Natural killer cell treated with Interleukin-12 subunit alpha and Interleukin-12 subunit beta and Interleukin-15 and Interleukin-18, amount 100 ng/mL, for 72 hours (primary cell): ENCODE data around the gene PRIMA1. TPM values are rescaled to one million over a fixed set of nuclear protein-coding genes. Genes with fewer than 3 reads are reported as not detected.

Experiments
- ATAC-seq, 2 donors: fragments of 150-1000 bp; cut with Tn5 transposase in 1 of 2; sonication (Bioruptor Pico), chemical (Tn5 transposase) in 1 of 2; 2 replicates each; pipeline ENCODE4 v1.10.0; 2021
- DNase-seq: peaks from one replicate; pipeline ENCODE4 v3.0.0; 2022; ENCODE audit warnings: low spot score
- H3K27ac Mint-ChIP-seq, 2 donors: 1 replicate in 1 of 2; 2 replicates in 1 of 2; pipeline ENCODE4 v1.8.0; 2022; ENCODE audit warnings: mixed read lengths in 2 of 2, mild to moderate bottlenecking in 1 of 2, moderate library complexity in 1 of 2
- H3K27me3 Mint-ChIP-seq, 2 donors: 1 replicate in 1 of 2; 2 replicates in 1 of 2; pipeline ENCODE4 v1.8.0; 2022; ENCODE audit warnings: mixed read lengths in 2 of 2
- H3K36me3 Mint-ChIP-seq: one replicate; pipeline ENCODE4 v1.8.0; 2022; ENCODE audit warnings: mixed read lengths
- H3K4me1 Mint-ChIP-seq, 2 donors: 1 replicate in 1 of 2; 2 replicates in 1 of 2; pipeline ENCODE4 v1.8.0; 2022; ENCODE audit warnings: low read depth in 2 of 2, mixed read lengths in 2 of 2, mild to moderate bottlenecking in 1 of 2
- H3K4me3 Mint-ChIP-seq: one replicate; pipeline ENCODE4 v1.8.0; 2022; ENCODE audit warnings: mixed read lengths
- H3K9me3 Mint-ChIP-seq: 2 replicates; pipeline ENCODE4 v1.8.0; 2022; ENCODE audit warnings: mixed read lengths
- total RNA-seq, 2 donors: library from RNA; stranded (reverse); gene quantifications; one replicate each; pipeline ENCODE4 v1.2.3, GENCODE V29; 2022

Gene PRIMA1
- total RNA-seq, 2 donors from 2014 or later: not detected

DNA sequence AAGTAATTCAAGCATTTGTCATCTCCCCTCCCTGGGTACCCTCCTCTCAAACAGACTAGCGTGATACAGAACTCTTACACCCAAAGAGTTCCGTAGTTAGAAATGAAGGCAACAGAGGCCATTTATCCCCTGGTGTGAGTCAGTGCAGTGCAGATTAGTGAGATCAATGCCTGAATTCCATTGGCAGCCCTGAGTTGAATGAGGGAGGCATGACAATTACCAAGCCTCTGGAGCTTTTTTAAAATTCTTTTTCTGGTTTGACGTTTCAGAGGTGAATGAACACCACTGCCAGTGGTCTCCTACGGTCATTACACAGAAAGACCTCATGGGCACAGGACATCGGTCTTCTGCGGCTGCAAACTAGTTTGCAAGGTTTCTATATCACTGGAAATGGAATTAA lies 94.4 kb downstream of the PRIMA1 start:
- H3K4me1 Mint-ChIP-seq: no peaks in the 10 kb centered on the region
- no peak overlapping the region for H3K27ac Mint-ChIP-seq
- DNase-seq: no peak
- H3K27me3 Mint-ChIP-seq: peaks cover 16 to 28% of the 10 kb centered on the region in 2 donors
- ATAC-seq: no peak
- H3K36me3 Mint-ChIP-seq: peaks cover under 1% of the 10 kb centered on the region
- H3K4me3 Mint-ChIP-seq: no peak overlapping the region
- peaks cover 3% of the 10 kb centered on the region for H3K9me3 Mint-ChIP-seq

DNA sequence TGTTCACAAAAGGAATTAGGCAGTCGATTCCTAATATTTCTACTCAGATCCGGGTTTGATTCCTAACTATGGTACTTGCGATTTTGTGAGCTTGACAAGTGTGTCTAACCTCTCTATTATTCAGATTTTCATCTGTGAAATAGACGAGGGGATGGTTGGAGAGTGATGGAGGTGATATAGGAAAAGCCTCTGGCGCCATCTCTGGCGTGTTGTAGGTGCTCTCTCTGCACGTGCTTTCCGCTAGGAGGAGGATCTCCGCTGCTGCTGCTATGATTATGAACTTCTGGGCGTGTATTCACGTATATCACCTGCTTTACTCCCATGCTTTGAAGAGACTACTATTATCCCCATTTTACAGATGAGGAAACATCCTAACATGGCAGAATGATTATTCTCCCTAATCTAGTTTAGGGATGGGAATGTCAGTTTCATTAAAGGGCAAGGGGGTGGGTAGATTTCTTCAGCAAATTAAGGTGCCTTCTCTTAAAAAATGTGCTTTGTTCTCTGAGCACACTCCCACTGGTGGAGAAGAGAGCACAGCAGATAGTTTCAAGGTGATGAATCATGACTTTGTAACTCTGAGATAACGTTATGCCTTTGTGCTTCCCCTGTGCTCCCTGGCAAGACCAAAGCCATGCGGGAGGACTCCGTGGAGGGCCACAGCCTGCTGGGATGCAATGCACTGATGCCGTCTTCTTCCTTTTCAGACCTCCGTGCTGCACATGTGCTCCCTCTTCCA lies 97.1 kb downstream of the PRIMA1 start:
- no peak overlapping the region for H3K4me3 Mint-ChIP-seq
- no peak overlapping the region for H3K27ac Mint-ChIP-seq

DNA sequence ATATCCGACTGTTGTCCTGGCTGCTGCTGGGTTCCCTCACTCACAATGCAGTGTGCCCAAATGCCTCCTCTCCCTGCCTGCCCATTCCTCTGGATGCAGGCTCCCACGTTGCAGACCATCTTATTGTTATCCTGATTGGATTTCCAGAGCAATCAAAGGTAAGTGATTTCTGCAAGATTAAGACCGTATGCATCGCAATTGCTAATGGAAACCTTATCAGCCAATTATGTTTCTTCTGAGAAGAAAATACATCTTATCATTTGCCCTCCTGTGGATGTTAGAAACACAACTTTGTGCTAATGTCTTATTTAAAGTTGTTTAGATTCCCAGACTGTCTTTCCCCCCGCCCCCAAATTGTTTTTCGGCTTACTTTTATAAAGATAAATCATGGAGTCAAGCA lies 98.1 kb downstream of the PRIMA1 start:
- H3K27ac Mint-ChIP-seq: no peak overlapping the region
- no peaks in the 10 kb centered on the region for H3K9me3 Mint-ChIP-seq
- no peaks in the 10 kb centered on the region for H3K4me1 Mint-ChIP-seq
- DNase-seq (no peak), ATAC-seq (no peak)
- H3K27me3 Mint-ChIP-seq: peaks cover 33 to 45% of the 10 kb centered on the region in 2 donors
- H3K36me3 Mint-ChIP-seq: no peaks in the 10 kb centered on the region
- no peak overlapping the region for H3K4me3 Mint-ChIP-seq

More for the DNA sequence above, 97.1 kb downstream of the PRIMA1 start:
- peaks cover 31 to 50% of the 10 kb centered on the region in 2 donors for H3K27me3 Mint-ChIP-seq
- H3K36me3 Mint-ChIP-seq: no peaks in the 10 kb centered on the region
- H3K9me3 Mint-ChIP-seq: no peaks in the 10 kb centered on the region
- ATAC-seq: no peak
- no peaks in the 10 kb centered on the region for H3K4me1 Mint-ChIP-seq
- no peak for DNase-seq

DNA sequence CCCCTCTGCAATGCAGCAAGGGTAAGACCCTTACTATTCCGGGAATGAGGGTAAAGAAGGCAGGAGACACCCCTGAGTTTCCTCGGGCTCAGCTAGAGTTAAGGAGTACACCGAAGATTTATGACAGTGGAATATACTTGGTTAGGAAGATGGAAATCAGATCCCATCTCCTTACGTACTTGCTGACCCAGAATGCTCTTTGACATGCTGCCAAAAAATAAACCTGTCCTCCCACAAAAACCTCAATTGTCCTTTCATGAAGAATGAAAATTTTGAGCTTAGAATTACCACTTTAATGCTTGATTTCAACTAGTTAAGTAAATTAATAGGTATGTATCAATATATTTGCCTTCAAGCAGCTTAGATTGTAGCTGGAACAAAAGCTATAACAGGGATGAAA lies 99.5 kb downstream of the PRIMA1 start:
- no peaks in the 10 kb centered on the region for H3K4me1 Mint-ChIP-seq
- H3K27me3 Mint-ChIP-seq: peaks cover 34 to 41% of the 10 kb centered on the region in 2 donors
- H3K27ac Mint-ChIP-seq: no peak overlapping the region
- no peak for DNase-seq
- H3K36me3 Mint-ChIP-seq: no peaks in the 10 kb centered on the region
- ATAC-seq: no peak
- H3K4me3 Mint-ChIP-seq: no peak overlapping the region
- H3K9me3 Mint-ChIP-seq: no peaks in the 10 kb centered on the region

DNA sequence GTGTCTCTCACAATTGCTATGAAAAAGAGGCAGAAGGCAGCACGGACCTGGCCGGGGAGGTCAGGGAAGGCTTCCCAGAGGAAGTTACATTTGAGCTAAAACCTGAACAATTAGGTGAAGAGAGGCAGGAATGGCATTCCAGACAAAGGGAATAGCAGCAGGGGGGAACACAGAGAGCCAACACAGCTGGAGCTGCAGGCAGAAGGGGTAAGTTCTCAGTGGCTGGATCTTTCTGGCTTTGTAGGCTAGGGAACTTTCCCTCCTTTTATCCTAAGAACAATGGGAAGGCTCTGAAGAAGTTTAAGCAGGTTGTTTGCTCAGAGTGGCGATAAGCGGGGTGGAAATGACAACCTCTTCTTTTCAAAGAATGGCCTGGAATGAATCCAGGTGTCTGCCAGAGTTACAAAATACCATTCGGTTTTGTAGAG lies 100.0 kb downstream of the PRIMA1 start:
- DNase-seq: no peak
- Mint-ChIP-seq H3K4me3 (no peak overlapping the region), H3K27ac (no peak overlapping the region), H3K27me3 (peaks cover 34 to 41% of the 10 kb centered on the region in 2 donors), H3K9me3 (no peaks in the 10 kb centered on the region), H3K4me1 (no peaks in the 10 kb centered on the region), H3K36me3 (no peaks in the 10 kb centered on the region)
- ATAC-seq: no peak

DNA sequence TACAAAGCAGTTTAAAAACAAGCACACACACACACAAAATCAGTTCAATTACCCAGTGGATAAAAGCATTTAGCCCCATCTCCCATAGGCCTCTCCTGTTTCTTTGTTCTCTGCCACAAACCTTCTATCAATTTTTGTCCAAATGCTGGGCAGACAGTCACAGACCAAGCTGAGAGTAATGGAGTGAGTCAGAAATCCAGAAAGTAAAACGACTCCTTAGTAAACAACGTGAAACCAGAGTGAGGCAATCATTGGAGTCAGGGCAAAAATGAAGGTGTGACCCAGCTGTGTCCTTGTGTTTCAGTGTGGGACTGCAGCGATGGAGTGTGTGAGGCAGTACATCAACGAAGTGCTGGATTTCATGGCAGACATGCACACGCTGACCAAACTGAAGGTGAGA lies 102.0 kb downstream of the PRIMA1 start:
- peaks cover 36 to 41% of the 10 kb centered on the region in 2 donors for H3K27me3 Mint-ChIP-seq
- H3K36me3 Mint-ChIP-seq: no peaks in the 10 kb centered on the region
- no peaks in the 10 kb centered on the region for H3K4me1 Mint-ChIP-seq
- ATAC-seq (no peak), DNase-seq (no peak)
- H3K4me3 Mint-ChIP-seq: no peak overlapping the region
- no peak overlapping the region for H3K27ac Mint-ChIP-seq
- H3K9me3 Mint-ChIP-seq: no peaks in the 10 kb centered on the region

DNA sequence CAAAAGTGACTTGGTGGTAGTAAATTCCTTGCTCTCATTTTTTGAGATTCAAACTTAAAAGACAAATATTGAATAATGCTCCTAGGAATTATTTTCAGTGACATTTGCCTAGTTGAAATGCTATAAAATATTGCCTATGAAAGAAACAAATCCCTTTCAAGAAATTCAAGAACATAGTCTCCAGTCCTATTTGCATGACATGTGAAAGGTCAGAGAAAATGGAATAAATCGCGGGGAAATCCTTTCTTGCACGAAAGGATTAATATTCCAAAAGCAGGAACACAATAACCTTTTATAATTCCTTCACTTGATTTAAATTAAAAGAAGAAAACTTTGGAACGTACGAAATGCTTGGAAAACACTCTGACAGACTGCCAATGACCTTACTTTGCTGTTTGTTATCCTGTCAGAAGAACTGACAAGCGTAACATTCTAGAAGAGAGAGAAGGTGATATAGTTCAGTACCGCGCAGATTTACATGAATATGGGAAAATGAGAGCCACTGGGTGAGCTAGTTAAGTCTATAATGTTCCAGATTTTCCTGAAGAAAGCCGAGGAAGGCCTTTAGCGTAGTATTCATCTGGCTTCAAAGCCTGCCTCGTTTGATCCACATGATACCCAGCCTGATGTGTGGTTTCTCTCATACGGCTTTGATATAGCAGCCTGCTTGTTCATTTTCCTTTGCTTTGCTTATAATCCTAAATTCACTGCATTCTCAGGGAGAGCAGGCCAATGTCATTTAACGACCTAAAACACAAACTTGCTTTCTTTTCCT lies 103.0 kb downstream of the PRIMA1 start:
- Mint-ChIP-seq H3K27ac (no peak overlapping the region), H3K4me1 (no peaks in the 10 kb centered on the region), H3K4me3 (no peak overlapping the region), H3K9me3 (no peaks in the 10 kb centered on the region), H3K27me3 (peaks cover 33 to 39% of the 10 kb centered on the region in 2 donors), H3K36me3 (no peaks in the 10 kb centered on the region)
- DNase-seq (no peak), ATAC-seq (no peak)

DNA sequence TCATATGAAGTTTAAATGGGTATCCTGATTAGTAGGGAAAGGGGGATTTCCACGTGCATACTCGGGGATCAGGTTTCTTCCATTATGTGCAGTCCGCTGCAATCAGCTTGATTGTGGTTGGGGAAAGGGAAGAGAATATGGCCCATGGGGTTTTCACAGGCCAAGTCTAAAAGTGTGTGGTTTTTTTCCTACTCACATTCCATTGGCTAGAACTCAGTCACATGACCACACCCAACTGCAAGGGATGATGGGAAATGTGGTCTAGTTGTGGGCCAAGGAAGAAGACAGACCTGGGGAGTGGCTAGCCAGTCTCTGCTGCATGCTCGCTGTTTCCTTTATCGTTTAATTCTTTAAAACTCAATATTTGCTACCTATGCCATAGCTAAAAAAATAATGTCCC lies 105.1 kb downstream of the PRIMA1 start:
- Mint-ChIP-seq H3K36me3 (no peaks in the 10 kb centered on the region), H3K27me3 (peaks cover 23 to 24% of the 10 kb centered on the region in 2 donors), H3K27ac (no peak overlapping the region), H3K4me3 (no peak overlapping the region), H3K9me3 (no peaks in the 10 kb centered on the region), H3K4me1 (no peaks in the 10 kb centered on the region)
- DNase-seq: no peak
- ATAC-seq: no peak

DNA sequence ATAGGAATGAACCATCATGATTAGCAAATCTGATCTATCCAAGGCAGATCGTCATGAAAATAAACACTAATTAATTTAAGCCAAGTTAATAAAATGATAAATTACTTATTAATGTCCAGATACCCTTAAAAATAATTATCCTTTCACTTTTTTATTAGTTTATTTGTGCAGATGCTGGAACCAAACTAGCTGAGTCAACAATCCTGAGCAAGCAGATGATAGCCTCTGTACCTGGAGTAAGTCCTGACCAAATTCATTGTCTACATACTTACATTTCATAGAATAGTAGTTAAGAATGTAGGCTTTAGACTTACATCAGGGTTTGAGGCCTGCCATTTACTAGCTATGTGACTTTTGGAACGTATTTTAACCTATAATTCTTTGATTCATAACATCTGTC lies 105.8 kb downstream of the PRIMA1 start:
- no peak for ATAC-seq
- Mint-ChIP-seq H3K4me1 (no peaks in the 10 kb centered on the region), H3K27me3 (peaks cover 15 to 16% of the 10 kb centered on the region in 2 donors), H3K4me3 (no peak overlapping the region), H3K9me3 (no peaks in the 10 kb centered on the region), H3K27ac (no peak overlapping the region), H3K36me3 (no peaks in the 10 kb centered on the region)
- no peak for DNase-seq

DNA sequence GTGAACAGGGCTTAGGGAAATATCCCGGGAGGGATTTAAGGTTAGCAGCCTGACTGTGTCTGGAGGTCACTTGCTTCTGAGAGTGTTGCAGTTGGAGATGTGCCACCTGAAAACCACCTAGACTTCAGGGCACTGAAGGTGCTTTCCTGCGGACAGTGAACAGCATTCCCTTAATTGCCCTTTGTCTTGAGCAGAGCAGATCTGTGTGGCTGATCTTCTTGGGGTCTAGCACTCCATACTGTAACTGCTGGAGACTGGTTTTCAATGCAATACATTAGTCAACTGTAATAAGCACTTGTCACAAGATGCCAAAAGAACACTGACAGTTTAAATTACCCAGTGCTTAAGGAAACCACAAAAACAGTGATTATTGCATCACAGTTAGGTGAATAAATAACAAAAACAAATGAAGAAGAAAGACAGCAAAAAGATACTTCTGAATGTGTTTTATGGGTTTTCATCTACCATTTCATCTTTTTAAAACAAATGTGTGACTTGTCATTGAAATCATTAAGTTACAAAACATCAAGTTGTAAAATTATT lies 111.8 kb downstream of the PRIMA1 start:
- no peaks in the 10 kb centered on the region for H3K36me3 Mint-ChIP-seq
- H3K27me3 Mint-ChIP-seq: peaks cover 5 to 13% of the 10 kb centered on the region in 2 donors
- DNase-seq (no peak), ATAC-seq (no peak)
- no peak overlapping the region for H3K27ac Mint-ChIP-seq
- H3K4me3 Mint-ChIP-seq: no peak overlapping the region
- H3K9me3 Mint-ChIP-seq: no peaks in the 10 kb centered on the region
- no peaks in the 10 kb centered on the region for H3K4me1 Mint-ChIP-seq

DNA sequence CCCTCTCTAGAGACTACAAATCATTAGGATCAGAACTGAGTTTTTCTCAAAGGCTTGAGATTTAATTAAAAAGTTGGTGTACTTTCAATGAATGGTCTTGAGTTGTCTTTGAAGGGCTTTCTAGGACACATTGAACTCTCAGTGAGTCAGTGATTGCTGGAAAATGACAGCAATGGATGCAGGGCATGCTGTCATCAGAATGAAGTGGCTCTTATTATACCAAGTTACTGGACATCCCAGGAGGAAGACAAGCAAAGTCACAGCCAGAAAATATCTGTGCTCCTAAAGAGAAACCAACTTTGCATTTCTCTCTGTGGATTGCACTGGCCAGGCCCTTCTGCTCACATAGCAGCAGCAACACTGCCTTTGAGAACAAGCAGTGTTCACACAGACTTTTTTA lies 112.6 kb downstream of the PRIMA1 start:
- Mint-ChIP-seq H3K9me3 (no peaks in the 10 kb centered on the region), H3K27me3 (peaks cover 10 to 13% of the 10 kb centered on the region in 2 donors), H3K27ac (no peak overlapping the region), H3K4me3 (no peak overlapping the region), H3K36me3 (no peaks in the 10 kb centered on the region), H3K4me1 (no peaks in the 10 kb centered on the region)
- ATAC-seq: no peak
- DNase-seq: no peak

DNA sequence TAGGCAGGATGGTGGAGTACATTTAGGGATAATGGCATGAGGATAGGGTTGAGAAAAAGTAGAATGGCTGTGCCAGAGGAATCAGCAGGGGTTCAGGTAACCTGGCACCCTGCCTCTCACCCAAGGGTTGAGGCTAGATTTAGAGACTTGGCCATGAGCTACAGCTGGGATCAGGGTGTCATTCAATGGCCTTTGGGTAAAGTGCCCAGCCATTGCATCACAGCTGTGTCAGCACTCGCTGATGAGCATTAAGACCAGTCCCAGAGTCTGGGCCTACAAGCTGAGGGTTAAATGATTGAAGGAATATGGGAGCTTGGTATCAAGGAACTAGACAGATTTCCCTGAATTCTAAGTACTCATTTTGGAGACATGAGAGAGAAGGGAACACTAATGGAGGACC lies 113.9 kb downstream of the PRIMA1 start:
- H3K4me3 Mint-ChIP-seq: no peak overlapping the region
- DNase-seq (no peak), ATAC-seq (no peak)
- H3K4me1 Mint-ChIP-seq: no peaks in the 10 kb centered on the region
- H3K27me3 Mint-ChIP-seq: peaks cover 13% of the 10 kb centered on the region in 2 donors
- no peaks in the 10 kb centered on the region for H3K36me3 Mint-ChIP-seq
- H3K27ac Mint-ChIP-seq: no peak overlapping the region
- no peaks in the 10 kb centered on the region for H3K9me3 Mint-ChIP-seq

DNA sequence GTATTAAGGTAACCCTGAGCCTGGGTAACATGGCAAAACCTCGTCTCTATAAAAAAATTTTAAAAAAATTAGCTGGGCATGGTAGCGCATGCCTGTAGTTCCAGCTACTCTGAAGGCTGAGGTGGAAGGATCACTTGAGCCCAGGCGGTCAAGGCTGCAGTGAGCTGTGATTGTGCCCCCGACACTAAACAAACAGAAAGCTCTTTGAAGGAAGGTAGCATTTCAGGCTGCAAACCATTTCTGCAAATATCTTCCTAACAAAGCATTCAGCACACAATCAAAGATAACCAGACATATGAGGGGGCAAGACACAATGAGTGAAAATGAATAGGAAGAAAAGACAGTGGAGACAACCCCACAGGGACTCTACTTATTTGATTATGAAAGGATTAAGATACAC lies 118.7 kb downstream of the PRIMA1 start:
- H3K36me3 Mint-ChIP-seq: peaks cover 20% of the 10 kb centered on the region
- DNase-seq (no peak), ATAC-seq (no peak)
- H3K27me3 Mint-ChIP-seq: peaks cover 19 to 36% of the 10 kb centered on the region in 2 donors
- no peak overlapping the region for H3K27ac Mint-ChIP-seq
- peaks cover 6% of the 10 kb centered on the region for H3K9me3 Mint-ChIP-seq
- H3K4me3 Mint-ChIP-seq: no peak overlapping the region
- H3K4me1 Mint-ChIP-seq: no peaks in the 10 kb centered on the region
